NCI-H2029 (cell line): ENCODE measurements around the gene UBE2G2.

Experiments
- DNase-seq: peaks from one replicate; lab custom pipeline; 2025; lab: John Stamatoyannopoulos, UW

The UBE2G2 gene

DNA sequence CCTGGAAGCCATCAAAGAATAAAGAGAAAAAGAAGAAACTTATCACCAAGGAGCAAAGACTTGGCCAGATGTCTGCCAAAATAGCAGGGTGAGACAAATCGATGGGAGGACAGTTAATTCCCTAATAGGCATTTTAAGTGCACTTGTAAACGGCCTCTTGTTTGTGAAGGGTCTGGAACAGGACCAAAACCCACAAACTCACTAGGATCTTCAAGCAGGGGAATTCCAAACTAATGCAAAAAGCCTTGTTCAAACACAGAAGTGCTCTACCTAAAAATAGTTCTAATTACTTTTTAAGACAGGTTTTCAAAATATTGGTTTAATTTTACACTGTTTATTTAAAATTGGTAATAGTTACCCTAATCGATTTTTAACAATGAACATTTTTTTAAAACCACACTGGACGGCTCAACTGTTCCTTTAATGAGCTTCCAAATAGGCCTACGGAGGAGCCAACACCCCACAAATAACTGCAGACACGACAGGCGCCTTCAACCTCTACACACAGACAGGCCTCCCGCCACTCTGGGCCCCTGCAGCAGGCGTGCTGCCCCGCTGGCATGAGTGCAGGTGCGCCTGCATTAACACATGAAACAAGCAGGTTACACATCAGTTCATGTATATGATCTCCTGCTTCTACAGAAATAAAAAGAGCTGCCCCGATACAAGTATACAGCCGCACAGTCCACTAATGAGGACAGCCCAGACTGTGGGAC is 15.8 kb downstream of the UBE2G2 start:
- DNase-seq, result peak; percentile 62

DNA sequence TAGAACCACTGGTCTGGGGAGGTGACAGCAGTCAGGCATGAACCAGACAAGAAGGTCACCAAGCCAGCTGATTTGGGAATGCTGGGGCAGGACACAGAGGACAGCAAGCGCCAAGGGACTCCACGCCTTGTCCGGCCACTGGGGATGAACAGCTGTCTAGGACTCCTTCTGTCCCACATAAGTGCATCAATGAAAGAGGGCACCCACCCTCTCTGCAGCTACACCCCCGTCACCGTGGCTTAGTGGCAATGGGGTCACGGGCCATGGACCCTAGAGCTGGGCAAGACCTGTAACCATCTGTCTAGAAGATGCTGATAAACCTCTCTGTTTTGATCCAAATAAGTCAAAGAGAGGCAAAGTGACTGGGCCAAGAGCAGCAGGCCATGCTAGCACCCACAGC is 16.8 kb downstream of the UBE2G2 start:
- no peak for DNase-seq

DNA sequence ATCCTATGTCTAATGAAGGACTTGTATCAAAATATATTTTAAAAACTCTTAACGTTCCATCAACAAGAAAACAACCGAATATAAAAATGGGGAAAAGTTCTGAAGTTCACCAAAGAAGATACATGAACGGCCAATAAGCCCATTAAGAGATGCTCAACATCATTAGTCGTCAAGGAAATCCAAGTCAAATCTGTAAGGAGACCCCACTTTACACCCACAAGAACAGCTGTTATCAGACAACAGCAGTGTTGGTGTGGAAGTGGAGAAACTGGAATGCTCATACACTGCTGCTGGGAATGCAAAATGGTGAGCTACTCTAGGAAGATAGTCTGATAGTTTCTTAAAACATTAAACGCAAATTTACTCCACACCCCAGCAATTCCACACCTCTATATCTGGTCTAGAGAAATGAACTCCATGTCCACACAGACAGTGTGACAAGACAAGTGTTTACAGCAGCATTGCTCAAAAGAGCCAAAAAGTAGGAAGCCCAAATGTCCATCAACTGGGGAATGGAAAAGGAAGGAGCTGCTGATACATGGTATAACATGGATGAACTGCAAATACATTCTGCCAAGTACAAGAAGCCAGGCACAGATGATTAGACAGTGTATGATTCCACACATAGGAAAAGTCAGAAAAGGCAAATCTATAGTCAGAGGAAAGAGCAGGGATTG is 18.5 kb downstream of the UBE2G2 start:
- no peak for DNase-seq

DNA sequence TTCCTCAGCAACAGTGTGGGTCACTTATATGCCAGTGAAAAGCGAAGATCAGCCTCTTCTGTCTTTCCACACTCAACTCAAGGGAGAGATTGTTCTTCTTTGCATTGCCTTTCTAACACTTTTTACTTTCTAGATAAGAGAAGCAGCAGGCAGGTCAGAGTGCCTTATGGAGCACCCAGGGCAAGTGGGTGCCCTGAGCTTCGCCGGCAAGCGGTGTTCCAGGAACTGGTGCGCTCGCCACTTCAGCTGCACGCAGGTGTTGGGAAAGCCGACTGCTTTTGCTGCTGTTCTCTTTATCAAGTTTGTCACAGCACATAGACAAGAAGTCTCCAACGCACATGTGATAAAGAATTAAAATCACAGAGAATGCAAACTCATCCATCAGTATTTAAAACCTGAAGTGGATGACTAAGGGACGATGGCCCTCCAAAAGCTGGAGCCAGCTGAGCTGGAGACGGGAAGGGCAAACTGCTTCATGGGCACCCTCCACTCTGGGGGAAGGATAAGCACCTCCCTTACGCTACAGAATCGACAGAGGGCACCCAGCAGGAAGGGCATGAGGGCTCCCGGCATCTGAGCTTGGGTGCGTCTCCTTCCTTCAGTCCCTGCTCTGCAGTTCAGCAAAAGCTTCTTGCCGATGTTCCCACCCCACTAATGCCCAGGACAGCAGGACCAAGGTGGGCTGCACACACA is 20.7 kb downstream of the UBE2G2 start:
- DNase-seq, result no peak

DNA sequence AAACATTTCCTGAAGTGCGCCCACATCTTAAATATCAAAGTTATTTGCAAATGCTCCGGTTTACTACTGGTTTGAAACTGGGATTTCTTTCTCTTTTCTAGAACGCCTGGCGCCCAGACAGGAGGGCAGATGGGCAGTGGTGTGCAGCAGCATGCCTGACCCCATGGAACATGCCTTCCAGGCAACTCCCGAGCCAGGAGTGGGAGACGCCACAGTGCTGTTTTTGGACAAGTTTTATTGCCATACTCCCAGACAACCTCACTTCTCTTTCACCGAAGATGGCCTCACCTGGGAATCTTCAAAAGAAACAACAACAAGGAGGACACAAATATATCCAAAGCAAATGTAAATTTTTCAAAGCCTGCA is 21.5 kb downstream of the UBE2G2 start:
- DNase-seq, result no peak

DNA sequence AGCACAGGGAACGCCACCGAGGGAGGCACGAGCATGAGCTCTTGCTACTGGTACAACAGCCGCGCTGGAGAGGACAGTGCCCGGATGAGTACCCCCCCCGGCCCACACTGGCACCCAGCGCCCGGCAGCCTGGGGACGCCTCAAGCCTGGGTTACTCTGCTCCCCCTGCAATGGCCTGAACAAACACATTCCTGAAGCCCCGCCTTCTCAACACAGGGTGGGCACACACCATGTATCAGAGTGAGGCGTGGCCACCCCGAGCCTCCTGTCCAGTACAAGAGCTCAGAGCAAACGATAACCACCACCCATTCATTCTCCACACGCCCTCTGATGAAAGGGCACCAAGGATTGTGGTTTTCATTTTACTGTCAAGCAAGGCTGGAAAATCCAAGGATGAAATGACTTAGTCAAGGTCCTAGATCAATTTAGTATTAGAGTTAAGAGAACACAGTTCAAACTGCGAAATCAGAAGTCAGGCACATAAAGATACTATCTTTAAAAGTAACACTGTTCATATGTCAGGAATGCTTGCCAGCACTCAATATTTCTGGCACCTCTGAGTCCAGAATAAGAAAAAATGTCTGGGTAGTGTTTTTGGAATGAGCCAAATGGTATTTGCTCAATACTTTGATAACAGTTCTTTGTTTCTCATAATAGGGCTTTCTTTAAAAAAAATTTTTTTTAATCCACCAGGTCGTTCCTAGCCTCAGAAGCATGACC is 22.0 kb downstream of the UBE2G2 start:
- no peak for DNase-seq

DNA sequence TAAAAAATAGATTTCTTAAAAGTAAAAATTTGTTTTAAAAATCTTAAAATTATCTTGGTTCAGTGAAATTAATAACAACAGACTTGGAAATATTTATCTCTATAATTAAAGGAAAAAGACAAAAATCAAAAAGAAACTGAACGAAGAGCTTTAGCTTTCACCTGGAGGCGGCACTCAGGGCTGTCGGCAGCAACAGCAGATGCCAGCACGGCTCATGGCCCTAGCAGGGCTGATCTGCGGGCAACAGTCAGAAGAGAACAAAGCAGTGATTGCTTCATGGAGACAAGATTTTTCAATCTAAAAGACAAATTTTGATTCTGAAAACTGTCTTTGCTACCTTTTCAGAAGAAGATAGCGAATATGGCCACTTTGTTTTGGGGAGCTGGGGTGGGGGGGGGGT is 22.6 kb downstream of the UBE2G2 start:
- no peak for DNase-seq

DNA sequence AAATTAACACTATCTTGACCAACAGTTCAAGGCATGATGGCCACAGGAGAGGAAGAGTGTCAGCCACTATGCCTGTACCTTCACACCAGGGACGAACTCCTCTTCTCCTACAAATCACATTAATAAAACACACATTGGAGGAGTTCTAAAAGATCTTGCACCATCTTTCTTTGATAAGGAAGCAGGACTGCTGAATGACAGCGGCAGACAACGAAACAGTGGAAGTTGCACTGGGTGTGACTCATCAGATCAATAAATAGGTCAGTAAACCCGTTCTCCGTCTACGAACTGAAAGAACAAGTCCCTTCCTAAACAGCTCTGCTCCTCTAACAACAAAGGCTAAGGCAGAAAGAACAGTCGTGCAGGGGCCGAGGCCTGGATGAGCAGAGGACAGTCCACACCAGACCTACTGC is 23.1 kb downstream of the UBE2G2 start:
- DNase-seq, result no peak

DNA sequence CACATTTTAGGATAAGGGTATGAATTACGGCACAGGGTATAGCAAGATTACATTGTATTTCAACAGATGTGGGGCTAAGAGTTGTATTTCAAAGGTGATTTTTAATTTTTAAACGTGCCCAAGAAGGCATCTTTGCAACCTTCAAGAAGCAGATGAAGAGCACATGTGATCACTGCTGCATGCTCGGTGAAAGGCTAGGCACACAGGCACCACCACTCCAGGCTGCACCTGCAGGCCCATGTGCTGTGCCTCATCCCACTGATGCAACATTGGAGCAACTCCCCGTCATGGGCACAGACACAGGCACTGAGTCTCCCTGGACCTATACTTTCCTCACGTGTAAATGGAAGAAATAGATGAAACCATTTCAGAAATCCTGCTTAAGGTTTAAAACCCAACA is 23.5 kb downstream of the UBE2G2 start:
- DNase-seq, result no peak

DNA sequence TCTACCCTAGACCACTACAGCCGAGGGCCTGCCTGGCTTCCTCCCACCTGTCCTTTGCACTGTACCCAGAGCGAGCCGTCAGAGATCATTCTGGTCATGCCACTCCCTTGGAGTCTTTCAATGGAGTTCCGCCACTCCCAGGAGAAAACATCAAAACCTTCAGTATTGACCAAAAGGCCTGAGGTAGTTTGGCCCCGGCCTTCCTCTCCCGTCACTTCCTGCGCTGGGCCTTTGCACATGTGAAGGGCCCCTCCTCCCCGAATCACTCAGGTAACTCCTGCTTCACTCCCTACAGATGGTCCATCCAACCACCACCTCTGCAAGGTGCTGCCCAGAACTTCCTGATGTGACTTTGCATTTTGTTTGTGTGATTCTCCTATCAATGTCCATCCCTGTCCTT is 26.6 kb downstream of the UBE2G2 start:
- DNase-seq, result no peak

DNA sequence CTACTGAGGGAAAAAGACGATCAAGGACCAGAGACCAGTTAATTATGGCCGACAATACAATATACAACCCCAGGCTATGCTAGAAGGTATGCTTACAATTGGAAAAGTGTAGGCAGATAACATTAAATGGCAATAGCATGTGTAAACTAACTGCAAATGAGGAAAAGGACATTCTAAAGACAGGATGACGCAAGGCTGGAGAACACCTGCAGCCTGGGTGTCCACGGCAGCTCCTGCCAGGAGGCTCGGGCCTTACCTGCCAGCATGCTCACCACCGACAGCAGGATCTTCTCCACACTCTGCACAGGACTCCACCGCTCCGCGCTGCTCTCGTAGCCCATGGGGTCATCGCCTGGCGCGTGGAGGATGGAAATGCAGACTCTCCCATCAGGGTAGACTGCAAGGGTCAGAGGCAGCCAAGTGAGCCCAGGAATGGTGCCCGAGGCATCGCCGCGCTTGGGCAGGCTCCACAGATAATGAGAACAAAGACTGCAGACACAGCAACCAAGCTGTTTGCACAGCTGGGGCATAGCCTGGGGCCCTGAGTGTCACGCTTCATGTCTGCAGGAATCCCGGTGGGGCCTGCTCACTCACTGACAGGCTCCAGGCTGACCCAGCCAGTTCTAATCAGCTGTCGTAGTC is 28.2 kb downstream of the UBE2G2 start:
- peak; percentile 90 for DNase-seq

DNA sequence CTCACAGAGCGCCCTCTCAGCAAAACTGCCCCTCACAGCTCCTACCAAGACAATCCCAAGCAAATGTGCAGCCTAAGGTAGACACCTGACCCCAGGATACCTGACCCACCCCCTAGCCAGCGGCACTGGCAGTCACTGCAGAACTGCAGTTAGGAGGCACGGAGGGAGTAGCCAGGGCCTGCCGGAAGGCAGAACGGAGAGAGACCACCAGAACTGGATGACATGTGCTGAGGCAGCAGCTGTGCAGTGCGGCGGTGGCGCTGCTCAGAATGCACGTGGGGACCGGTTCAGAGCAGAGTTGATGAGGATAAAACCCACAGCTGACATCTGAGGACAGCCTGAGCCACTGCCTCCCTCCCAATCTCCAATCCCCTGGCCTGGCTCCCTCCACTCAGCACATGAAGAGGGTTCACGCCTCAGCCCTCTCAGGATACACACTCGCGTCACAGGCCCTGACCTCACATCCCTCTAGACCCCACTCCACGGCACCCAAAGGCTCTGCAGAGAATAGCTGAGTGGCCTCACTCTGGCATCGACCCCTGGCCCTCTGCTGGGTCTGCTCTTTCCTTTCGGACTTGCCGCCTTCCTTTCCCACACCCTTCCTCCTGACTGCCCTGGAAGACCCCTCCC is 29.6 kb downstream of the UBE2G2 start:
- no peak for DNase-seq

DNA sequence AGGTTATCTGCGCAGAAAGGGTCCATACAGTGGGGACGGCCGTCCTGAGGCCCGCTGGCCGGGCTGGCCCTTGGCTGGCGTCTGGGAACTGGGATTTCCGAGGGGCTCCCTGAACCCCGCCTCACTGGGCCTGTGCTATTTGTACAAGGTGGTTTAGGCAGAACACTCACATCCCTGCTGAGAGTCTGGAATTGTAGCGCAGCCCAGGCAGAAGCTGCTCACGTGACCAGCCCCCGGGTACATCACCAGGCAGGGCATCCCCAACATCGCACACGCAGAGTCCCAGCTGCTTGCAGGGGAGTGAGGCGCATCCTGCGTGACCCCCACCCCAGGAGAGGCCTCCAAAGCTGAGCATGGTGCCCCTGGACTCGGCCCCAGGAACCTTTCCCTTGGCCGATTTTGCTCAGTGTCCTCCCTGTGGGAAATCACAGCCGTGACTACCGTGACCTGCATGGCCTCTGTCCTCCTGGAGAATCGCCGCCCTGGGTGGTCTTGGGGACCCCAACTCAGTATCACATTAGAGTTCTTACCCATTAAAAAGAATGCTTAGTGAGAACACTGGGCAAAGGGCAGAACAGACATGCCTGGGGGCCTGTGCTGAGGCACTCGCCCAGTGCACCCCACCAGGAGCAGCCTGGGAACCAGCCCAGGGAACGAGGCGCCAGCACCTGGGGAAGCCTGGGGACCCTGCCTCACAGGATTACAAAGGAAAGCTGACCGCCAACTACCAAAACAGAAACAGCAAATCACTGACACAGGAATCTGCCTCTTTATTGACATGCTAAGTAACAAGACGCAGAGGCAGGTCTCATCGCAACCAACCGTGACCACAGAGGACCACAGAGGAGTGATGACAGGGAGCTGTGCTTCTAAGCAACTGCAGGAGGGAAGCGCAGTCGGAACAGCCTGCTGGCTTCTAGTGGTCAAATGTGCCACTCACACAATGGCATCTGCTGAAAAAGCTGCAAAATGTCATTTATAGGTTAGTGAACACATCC is 33.5 kb downstream of the UBE2G2 start:
- DNase-seq, result no peak

DNA sequence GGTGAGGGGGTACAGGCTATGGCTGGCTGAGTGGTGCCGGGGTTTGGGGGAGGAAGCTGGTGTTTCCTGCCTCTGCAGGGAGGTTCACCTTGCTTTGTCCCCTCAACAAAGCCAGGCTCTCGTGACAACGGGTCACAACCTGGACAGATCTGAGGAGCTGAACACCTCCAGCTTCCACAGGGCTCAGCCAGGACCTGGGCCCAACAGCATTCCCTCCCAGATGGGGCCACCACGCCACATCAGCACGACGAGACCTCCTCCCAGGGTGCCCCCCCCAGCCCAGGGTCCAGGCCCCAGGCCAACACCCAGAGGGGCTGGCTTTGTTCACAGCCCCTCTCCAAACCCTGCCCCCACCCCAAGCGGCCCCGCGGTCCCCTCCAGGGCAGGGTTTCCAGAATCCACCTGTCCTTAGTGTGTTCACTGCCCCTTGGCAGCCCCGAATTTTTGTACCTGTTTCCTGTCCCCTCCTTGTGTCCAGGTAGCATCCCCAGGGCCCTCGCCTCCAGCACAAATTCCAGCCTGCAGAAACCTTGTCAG is 34.7 kb downstream of the UBE2G2 start:
- DNase-seq, result no peak

DNA sequence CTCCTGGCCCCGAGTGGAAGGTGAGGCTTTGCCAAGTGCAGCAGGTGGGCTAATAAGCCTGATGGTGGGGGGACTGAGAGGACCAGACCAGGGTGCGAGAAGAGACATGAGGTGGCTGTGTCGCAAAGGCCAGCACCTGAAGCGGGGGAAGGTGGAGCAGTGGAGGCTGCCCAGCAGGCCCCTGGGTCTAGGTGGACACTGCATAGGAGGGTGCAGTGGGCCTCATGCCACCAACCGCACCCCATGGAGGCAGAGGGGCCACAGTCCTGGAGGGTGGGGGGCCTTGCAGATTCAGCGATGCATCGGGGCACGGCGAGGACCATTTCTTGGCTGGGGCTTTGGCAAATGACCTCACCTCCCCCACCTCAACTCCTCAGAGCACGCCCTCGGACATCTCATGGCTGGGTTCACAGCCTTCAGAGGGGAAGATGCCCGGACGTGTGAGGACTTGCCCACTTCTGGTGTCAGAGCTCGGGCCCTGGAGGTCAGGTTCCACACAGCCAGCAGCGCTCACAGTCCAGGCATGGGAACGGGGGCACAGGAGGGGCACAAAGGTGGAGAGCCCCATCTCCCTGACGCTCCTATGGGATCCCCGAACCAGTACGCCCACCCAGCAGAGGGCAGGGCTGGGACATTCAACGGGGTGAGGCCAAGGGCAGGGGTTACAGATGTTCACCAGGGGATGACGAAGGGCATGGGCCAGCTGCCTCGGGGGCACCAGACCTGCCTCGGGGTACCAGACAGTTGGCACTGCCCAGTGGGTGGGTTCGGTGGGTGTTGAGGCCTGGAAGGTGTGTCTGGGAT is 35.4 kb downstream of the UBE2G2 start:
- DNase-seq, result no peak

DNA sequence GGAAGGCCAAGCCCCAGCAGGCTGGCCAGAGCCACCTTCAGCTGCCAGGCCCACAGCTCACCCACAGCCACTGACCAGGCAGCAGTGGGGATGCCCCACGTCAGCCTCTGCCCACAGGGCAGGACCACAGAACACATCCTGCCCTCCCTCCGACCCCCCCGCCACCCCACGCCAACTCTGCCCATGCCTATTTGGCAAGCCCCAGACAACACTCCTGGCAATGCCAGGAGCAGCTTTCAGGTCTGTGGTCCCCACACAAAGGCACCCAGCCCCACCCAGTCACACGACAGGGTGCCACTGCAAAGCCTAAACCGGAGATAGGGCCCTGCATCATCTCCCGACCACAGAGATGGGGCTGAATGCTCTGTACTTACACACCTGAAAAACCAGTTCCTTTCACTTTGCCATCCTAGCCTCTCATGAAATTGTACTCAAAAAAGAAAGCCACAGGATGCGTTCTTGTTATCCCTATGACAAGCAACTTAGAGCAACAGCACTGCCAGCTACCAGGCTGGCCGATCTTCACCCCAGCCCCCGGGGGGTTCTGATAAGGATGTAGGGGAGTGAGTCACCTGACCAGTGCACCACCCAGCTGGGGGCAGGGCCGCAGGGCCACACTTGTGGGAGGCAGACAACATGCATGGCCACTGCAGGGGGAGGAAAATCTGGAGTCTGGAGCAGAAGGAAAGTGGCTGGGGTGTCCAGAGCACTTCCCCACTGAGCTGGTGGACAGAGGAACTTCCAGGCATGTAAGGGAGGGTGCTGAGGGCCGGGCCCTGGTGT is 36.2 kb downstream of the UBE2G2 start:
- no peak for DNase-seq

DNA sequence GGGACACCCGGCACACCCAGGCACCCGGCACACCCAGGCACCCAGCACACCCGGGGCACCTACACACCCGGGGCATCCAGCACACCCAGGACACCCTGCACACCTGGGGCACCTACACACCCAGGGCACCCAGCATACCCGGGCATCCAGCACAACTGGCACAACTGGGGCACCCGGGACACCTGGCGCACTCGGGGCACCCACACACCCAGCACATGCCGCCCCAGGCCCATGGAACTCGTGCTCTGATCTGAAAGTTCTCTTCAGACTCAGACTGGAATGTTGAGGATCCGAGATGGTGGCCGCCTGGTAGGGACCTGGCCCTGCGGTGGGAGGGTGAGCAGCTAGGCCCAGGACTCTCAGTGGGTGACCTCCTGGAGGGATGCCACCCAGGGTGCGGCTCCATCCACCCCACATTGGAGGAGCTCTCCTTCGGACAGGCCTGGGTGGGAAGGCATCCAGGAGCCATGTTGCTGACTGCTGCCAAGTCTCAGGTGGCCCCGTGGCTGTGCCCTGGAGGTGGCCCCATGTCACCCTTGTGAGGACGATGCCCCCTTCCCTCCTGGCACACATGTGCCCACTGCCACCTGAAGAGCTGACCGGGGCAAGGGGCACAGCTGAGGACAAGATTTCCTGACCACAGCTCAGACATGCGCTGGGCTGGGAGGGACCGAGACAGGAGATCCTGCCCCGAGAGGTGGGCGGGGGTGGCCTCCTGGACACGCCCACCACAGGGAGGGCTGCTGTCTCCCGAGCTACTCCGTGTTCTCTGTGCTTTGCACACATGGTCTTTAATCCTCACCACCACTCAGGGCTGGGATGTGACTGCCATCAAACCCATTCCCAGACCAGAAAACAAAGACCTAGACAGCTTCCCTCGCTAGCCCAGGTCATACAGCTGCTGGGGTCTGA is 37.0 kb downstream of the UBE2G2 start:
- DNase-seq, result no peak
